GM21619 (cell line): ENCODE data around the gene UNC13C.

Source experiments
- ATAC-seq: cut with Tn5 transposase; IDR thresholded peaks from one replicate; pipeline ENCODE4 v1.9.1; 2021; ENCODE audit not compliant: unreplicated experiment

The UNC13C gene

DNA sequence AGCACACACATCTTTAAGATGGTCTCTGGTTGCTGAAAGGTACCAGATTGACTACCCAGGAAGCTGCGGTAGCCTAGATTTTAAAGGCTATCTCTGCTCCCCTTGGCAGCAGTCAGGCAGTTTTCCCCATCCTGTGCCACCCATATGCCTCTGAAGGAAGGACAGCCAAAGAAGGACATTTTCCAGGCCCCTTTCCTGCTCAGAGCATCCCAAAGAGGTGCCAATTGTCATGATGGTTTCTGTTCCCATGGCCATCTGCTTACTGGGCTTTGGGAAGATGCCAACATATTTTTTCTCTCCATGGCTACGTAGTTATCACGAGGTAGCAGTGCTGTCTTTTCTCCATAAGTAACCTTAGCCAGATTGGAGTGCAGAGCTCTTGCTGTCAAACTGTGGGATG is 39.7 kb downstream of the UNC13C start:
- ATAC-seq, result no peak

GRCh38 chr15:54026258-54026657 is 48.0 kb downstream of the UNC13C start:
- no peak for ATAC-seq

DNA sequence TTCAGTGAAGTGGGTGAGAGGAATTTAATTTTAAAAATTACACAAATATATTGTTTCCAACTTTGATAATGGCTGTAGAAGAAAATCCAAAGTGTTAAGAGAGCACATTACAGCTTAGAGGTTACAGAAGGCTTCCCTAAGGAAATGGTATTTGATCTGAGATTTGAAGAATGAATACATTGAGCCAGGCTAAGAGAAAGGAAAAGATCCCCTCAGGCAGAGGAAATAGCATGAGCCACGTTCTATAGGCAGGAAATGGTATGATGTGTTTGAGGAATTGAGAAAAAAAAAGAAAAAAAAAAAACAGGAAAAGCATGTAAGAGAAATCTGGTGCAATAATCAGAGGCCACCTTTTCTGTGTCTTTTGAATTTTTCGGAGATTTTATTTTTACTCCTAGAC is 48.6 kb downstream of the UNC13C start:
- no peak for ATAC-seq

- ATAC-seq, result no peak
These were observed 50.8 kb downstream of the UNC13C start for GRCh38 chr15:54029081-54029480.

DNA sequence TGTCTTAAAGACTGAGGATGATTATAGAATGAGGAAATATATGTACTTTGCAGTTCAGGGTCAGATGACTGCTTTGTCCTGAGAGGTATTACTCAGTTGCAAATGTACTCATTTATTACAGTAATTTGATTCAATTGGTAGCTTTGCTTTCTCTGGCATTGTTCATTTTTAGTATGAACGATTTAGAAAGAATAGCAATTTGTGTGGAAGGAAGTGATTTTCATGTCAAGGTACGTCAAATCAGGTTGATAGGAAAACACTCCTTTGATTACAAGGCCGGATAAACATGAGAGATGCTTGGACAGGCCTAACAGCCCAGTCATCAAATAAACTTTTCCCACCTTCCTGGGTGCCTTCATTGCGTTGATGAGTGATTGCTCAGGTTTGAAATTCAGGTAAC is 53.8 kb downstream of the UNC13C start:
- no peak for ATAC-seq

- ATAC-seq, result no peak
These were observed 55.2 kb downstream of the UNC13C start for GRCh38 chr15:54033356-54033860.

DNA sequence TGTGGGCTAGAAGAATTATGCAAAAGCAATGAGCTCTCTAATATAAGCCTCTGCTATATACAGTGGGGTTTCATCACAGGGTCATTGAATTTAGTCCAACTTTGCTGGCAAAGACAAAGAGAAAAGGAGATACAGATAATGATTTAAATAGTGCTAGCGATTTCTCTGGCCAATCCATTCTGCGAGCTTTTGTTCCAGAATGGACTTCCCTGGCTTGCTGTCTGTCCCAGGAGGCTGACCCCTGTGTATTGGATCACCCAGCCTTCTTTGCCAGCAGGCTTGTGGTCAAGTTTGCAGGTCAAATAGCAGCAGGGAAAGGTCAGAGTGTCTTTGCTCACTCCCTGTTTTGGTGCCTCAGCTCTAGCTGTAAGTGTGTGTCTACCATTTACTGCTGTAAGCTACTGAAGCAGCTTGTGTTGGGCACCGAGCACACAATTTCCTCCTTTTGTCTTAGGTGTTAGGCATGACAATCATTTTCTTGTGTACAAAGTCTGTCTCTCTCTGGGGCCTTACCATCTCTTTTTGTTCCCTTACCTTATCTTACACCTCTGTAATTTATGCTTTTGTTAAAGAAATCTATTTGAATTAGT is 55.7 kb downstream of the UNC13C start:
- ATAC-seq, result no peak

- no peak for ATAC-seq
These were observed 57.4 kb downstream of the UNC13C start for GRCh38 chr15:54035616-54036015.

DNA sequence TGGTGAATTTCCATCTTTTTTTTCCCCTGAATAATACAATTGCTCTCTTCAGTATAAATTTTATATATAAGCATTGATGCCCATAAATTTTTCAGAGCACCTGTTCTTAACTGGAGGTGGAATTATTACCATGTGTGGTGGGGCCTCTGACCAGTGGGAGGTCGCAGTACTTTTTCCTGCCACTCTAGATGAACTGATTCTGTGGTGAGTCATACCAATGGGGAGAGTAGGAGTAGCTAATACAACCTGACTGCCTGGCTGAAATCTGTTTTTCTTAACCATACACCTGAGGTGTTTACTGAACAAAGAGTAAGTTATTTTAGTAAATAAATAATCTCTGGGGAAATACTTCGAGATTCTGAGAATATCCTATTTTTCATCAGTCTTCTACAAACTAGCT is 67.2 kb downstream of the UNC13C start:
- ATAC-seq, result no peak

DNA sequence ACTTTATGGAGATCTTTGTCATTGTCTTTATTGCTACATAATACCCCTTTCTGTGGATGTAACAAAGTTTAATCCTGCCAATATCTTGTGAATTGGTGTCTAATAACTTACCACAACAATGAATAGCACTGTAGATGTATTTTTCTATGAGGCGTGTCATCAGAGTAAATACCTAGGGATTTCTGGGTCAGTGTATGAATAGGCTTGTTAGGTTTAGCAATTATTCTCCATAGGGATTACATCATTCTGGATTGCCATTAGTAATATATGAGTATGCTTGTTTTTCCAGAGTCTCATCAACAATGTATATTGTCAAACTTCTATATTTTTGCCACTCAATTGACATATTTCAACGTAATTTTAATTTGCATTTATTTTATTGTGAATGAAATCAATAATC is 67.9 kb downstream of the UNC13C start:
- no peak for ATAC-seq

GRCh38 chr15:54064365-54064764 is 86.1 kb downstream of the UNC13C start:
- ATAC-seq, result no peak

DNA sequence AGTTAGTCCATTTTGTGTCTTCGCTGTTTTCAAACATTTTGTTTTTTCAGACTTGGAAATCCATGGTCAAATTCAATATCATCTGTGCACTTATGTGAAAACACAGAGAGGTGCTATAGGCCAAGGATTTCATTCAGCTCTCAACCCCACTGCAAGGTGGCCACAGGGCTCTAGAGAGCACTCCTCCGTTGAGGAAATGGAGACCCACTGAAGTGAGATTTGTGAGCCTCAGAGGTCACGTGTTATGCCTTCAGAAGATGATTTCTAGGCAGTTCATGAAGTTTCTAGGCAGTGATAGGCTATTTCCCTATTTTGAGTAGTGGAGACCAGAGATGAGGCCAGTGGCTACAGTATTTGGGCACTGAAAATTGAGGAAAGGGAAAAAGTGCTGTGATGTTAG is 88.2 kb downstream of the UNC13C start:
- no peak for ATAC-seq

- ATAC-seq, result no peak
These were observed 104.7 kb downstream of the UNC13C start for GRCh38 chr15:54082836-54083492.

DNA sequence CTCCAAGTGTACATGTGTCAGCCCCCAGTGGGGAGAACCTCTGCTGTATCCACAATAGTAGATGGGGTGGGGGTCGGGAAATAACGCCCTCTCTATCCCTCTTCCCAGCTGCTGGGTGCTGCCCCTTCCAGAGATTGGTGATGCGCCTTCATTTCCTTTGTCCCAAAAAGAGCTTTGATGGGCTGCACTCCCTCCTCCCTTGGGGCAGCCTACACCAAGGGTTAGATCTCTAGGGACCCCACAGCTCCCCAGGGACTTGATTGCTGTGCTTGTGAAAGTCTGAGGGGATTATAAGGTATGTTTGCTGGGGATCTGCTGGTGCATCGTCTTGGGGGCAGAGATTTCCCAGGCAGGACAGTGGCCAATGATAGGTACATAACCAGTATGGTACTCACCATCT is 105.3 kb downstream of the UNC13C start:
- no peak for ATAC-seq

DNA sequence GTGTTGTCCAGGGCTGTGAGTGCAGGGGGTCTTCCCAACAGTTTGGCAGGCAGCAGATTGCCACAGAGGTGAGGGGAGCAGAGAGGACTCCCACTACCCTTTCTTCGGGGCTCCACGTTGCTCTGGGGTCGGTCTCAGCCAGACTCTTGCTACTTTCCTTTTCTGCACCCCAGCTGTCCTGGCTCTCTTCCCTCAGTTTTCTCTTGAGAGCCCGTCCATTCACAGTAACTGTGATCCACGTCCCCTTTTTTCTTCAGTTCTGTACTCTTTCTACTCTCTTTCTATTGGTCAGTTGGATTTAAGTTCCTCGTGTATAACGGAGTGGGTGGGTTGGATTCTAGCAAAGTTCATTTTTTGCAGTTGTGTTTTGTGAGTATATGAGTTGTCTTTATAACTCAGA is 105.8 kb downstream of the UNC13C start:
- ATAC-seq, result no peak

DNA sequence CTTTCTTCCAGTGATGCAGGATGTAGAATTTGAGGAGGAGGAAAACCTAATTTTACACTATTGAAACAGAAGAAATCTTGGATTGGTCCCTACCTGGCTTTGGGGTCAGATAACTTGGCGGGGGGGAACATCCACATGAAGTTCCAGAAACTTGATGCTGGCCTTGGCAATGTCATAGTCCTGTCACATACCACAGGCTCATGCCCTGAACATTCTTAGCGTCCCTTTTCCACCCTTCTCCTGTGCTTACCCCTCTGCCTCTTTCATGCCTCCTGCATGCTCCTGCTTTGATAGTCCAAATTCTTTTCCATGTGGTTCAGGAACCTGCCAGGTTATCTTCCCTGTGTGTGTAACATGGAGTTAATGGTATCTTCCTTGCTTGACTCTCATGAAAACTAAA is 110.6 kb downstream of the UNC13C start:
- no peak for ATAC-seq

- ATAC-seq, result no peak
These were observed 111.5 kb downstream of the UNC13C start for GRCh38 chr15:54089776-54090175.

DNA sequence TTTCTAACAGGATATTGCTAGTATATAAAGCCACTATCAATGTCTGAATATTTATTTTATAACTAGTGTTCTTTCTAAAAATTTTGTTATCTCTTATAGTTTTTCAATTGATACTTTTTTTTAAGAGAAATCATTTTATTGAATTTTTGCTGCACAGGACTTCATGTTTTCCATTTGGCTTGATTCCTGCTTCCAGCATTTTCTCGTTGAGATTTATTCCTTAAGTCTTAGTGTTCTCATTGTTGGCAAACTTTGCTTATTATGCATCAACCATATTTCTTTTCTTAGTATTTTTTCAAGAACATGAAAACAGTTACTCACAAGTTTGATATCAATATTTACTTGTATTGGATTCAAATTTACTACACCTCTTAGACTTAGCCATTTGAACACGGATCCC is 113.4 kb downstream of the UNC13C start:
- ATAC-seq, result no peak

DNA sequence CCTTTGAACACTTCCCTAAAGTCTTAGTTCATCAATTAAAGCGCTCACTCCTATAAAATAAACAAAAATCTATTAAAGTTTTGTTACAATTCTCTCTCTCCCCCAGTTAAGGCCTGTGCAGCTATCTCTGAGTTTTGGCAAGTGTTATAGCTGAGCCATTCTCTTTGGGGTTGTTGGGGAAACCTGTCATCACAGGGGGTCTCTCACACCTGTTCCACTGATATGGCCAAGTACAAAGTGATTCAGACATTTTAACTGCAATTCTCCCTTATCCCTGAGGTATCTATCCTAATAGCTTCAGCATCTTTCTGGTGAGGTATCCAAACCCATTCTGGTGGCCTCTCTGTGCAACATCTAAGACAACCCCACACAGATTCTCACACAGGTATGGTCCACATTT is 116.4 kb downstream of the UNC13C start:
- ATAC-seq, result no peak

GRCh38 chr15:54097019-54097418 is 118.8 kb downstream of the UNC13C start:
- ATAC-seq, result no peak

GRCh38 chr15:54099010-54099409 is 120.8 kb downstream of the UNC13C start:
- ATAC-seq, result no peak

DNA sequence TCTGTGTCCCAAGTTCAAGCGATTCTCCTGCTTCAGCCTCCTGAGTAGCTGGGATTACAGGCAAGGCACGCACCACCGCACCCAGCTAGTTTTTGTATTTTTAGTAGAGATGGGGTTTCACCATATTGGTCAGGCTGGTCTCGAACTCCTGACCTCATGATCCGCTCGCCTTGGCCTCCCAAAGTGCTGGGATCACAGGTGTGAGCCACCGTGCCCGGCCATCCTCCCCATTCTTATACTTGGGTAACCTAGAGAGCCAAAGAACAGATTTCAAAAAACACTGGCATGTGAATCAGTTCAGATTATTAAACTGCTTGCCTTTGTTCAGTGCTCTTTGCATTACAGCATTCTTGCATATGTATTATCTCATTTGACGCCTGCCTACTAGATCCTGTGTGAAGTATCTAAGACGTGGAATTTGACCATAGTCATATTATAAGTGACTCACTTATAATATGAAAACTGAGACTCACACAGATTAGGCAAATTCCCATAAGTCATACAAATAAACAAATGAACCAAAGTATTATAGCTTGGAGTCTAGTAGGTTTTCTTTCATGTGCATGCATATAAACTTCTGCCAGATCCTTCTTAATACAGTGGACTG is 123.5 kb downstream of the UNC13C start:
- no peak for ATAC-seq

DNA sequence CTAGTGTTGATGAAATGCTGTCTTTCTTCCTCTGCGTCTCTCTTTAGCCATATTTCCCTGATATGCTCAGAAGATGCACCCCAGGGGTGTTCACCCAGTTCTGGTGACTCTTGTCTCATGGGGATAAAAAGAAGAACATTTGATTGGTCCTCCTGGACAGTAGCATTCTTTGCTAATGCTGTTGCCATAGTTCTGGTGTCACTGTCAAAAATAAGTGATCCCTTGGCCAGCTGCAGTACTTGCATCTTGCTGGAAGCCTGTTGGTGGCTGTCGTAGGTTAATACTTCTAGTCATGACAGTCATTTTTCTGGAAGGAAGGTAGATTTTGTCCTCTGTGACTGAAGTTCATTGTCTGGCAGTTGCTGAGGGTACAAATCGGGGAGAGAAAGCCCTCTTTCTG is 124.5 kb downstream of the UNC13C start:
- no peak for ATAC-seq
